Measurements from ENCODE around the gene KIF15. TPM values are rescaled to one million over a fixed set of nuclear protein-coding genes. Genes with fewer than 3 reads are reported as not detected.
A peak's percentile ranks its signal among the peaks of the same experiment; 100 is the strongest.
"Not testable (repeated sequence)": the region's sequence is repeated elsewhere in the genome, so short reads cannot be mapped to it uniquely, and the experiment has no call there.

KIF15 gene
- polyA plus RNA-seq, 1 donor (not counting 4 experiments of a cell fraction or from before 2014, with no cell fraction given): 2.8 TPM

DNA sequence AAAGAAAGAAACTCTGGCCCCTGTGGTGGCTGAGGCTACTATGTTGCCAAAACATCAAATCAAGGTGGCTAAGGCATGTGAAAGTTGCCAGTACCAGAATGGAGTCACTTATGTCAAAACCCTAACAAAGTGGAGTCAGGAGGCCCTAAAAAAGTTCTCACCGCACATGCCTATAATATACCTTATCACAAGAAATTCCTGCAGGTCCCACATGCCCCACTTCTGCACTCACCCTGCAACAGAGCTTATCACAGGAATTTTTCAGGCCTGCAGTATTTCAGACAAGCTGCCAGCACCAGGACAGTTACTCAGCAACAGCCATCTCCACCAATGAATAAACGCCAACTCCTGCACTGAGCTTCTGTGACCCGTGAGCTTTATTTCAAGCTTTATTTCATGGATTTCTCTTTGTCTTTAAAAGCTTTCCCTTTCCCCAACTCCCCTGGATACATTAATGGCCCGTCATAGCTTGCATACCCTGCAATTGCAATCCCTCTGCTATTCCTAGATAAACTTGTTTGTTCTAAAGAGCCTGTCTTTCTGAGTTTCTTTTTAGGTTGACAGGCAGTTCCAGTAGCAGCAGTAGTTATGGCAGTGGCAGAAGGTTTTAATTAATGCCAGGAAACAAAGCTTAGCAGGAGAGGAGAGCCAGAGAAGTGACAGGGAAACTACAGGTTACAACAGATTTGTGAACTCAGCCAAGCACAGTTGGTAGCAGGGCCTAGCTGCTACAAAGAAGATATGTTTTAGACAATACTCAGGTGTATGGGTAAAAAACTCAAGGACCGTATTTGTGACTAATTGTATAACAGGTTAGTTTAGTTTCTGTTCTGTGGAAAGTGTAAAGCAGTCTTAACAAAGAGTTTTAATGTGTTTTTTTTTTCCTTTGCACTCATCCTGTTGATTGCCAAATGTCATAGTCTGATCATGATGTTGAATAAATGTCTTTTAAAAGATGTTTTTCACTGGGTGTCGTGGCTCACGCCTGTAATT is 84.2 kb downstream of the KIF15 start:
- peak overlapping the region; percentile 49 for H3K27ac ChIP-seq (ENCODE audit: control insufficient read depth, insufficient read depth, low read length)
- no peaks in the 10 kb centered on the region for H3K27me3 ChIP-seq (ENCODE audit: control insufficient read depth, extremely low read depth, insufficient read depth, low read length)
- peak; percentile 56 for FAIRE-seq
- no peaks in the 10 kb centered on the region for H3K9me1 ChIP-seq (ENCODE audit: control insufficient read depth, extremely low read depth, insufficient read depth, low read length)
- H3K4me3 ChIP-seq (ENCODE audit: control insufficient read depth in 2 of 3, extremely low read depth in 1 of 3, insufficient read depth in 2 of 3, low read depth in 1 of 3, low read length in 3 of 3): no peak overlapping the region
- peak overlapping the region; percentile 37 for H2AFZ ChIP-seq (ENCODE audit: control insufficient read depth, low read length)
- no peaks in the 10 kb centered on the region for H3K9me3 ChIP-seq (ENCODE audit: control insufficient read depth, low read depth, low read length)
- H3K36me3 ChIP-seq (ENCODE audit: control insufficient read depth in 2 of 2, extremely low read depth in 1 of 2, insufficient read depth in 2 of 2, low read length in 2 of 2): peaks cover 0 to 6% of the 10 kb centered on the region in 2 experiments
- no peaks in the 10 kb centered on the region for H4K20me1 ChIP-seq (ENCODE audit: control insufficient read depth, extremely low read depth, insufficient read depth, low read length)
- no peak for DNase-seq (ENCODE audit: low read depth, low spot score)
- peak overlapping the region; percentile 44 for H3K4me2 ChIP-seq (ENCODE audit: control insufficient read depth, extremely low read depth, insufficient read depth, low read depth, low read length)
- H3K9ac ChIP-seq (ENCODE audit: control insufficient read depth, extremely low read depth, insufficient read depth, low read length): peak overlapping the region; percentile 22
- peaks cover 9% of the 10 kb centered on the region for H3K4me1 ChIP-seq (ENCODE audit: control insufficient read depth, extremely low read depth, insufficient read depth, low read length)
- dilution Hi-C loops (cut with MboI; ENCODE audit: extremely low pct_ligation_motif_present, low sequenced_read_pairs): no loop called here
- H3K79me2 ChIP-seq (ENCODE audit: control insufficient read depth, insufficient read depth, low read length): no peaks in the 10 kb centered on the region
- TF ChIP-seq EZH2 (IDR thresholded peaks at IDR 0.05; ENCODE audit: low read length): no peak
- TF ChIP-seq CTCF (optimal IDR thresholded peaks at IDR 0.05 in 1 of 3, IDR thresholded peaks at IDR 0.05 in 1 of 3, conservative IDR thresholded peaks at IDR 0.05 in 1 of 3; ENCODE audit: extremely low read depth in 1 of 3, insufficient read depth in 2 of 3, low read length in 3 of 3): no peak

GRCh38 chr3:44848634-44849033 is 87.0 kb downstream of the KIF15 start:
- no peak overlapping the region for H3K27ac ChIP-seq (ENCODE audit: control insufficient read depth, insufficient read depth, low read length)
- H3K4me2 ChIP-seq (ENCODE audit: control insufficient read depth, extremely low read depth, insufficient read depth, low read depth, low read length): no peak overlapping the region
- H3K9me3 ChIP-seq (ENCODE audit: control insufficient read depth, low read depth, low read length): no peaks in the 10 kb centered on the region
- H3K79me2 ChIP-seq (ENCODE audit: control insufficient read depth, insufficient read depth, low read length): no peaks in the 10 kb centered on the region
- no peaks in the 10 kb centered on the region for H3K9me1 ChIP-seq (ENCODE audit: control insufficient read depth, extremely low read depth, insufficient read depth, low read length)
- H3K4me1 ChIP-seq (ENCODE audit: control insufficient read depth, extremely low read depth, insufficient read depth, low read length): peaks cover 9% of the 10 kb centered on the region
- peaks cover 0 to 2% of the 10 kb centered on the region in 2 experiments for H3K36me3 ChIP-seq (ENCODE audit: control insufficient read depth in 2 of 2, extremely low read depth in 1 of 2, insufficient read depth in 2 of 2, low read length in 2 of 2)
- no peak for FAIRE-seq
- H3K4me3 ChIP-seq (ENCODE audit: control insufficient read depth in 2 of 3, extremely low read depth in 1 of 3, insufficient read depth in 2 of 3, low read depth in 1 of 3, low read length in 3 of 3): no peak overlapping the region
- H4K20me1 ChIP-seq (ENCODE audit: control insufficient read depth, extremely low read depth, insufficient read depth, low read length): no peaks in the 10 kb centered on the region
- TF ChIP-seq CTCF (optimal IDR thresholded peaks at IDR 0.05 in 1 of 3, IDR thresholded peaks at IDR 0.05 in 1 of 3, conservative IDR thresholded peaks at IDR 0.05 in 1 of 3; ENCODE audit: extremely low read depth in 1 of 3, insufficient read depth in 2 of 3, low read length in 3 of 3) (no peak), EZH2 (IDR thresholded peaks at IDR 0.05; ENCODE audit: low read length) (no peak)
- dilution Hi-C loops (cut with MboI; ENCODE audit: extremely low pct_ligation_motif_present, low sequenced_read_pairs): no loop called here
- H2AFZ ChIP-seq (ENCODE audit: control insufficient read depth, low read length): no peak overlapping the region
- DNase-seq (ENCODE audit: low read depth, low spot score): no peak
- H3K9ac ChIP-seq (ENCODE audit: control insufficient read depth, extremely low read depth, insufficient read depth, low read length): no peak overlapping the region
- H3K27me3 ChIP-seq (ENCODE audit: control insufficient read depth, extremely low read depth, insufficient read depth, low read length): no peaks in the 10 kb centered on the region

- H3K36me3 ChIP-seq (ENCODE audit: control insufficient read depth in 2 of 2, extremely low read depth in 1 of 2, insufficient read depth in 2 of 2, low read length in 2 of 2); H3K27me3 ChIP-seq (ENCODE audit: control insufficient read depth, extremely low read depth, insufficient read depth, low read length); H2AFZ ChIP-seq (ENCODE audit: control insufficient read depth, low read length); H3K79me2 ChIP-seq (ENCODE audit: control insufficient read depth, insufficient read depth, low read length); H3K9me3 ChIP-seq (ENCODE audit: control insufficient read depth, low read depth, low read length); H3K4me3 ChIP-seq (ENCODE audit: control insufficient read depth in 2 of 3, extremely low read depth in 1 of 3, insufficient read depth in 2 of 3, low read depth in 1 of 3, low read length in 3 of 3); H3K4me1 ChIP-seq (ENCODE audit: control insufficient read depth, extremely low read depth, insufficient read depth, low read length); H3K27ac ChIP-seq (ENCODE audit: control insufficient read depth, insufficient read depth, low read length); H3K4me2 ChIP-seq (ENCODE audit: control insufficient read depth, extremely low read depth, insufficient read depth, low read depth, low read length); DNase-seq (ENCODE audit: low read depth, low spot score); dilution Hi-C loops (cut with MboI; ENCODE audit: extremely low pct_ligation_motif_present, low sequenced_read_pairs); H4K20me1 ChIP-seq (ENCODE audit: control insufficient read depth, extremely low read depth, insufficient read depth, low read length); H3K9ac ChIP-seq (ENCODE audit: control insufficient read depth, extremely low read depth, insufficient read depth, low read length); H3K9me1 ChIP-seq (ENCODE audit: control insufficient read depth, extremely low read depth, insufficient read depth, low read length); FAIRE-seq: not testable (repeated sequence)
Observed at GRCh38 chr3:44856663-44857062, 95.1 kb downstream of the KIF15 start.
